Measurements from ENCODE around the gene IRF1.
A peak's percentile ranks its signal among the peaks of the same experiment; 100 is the strongest.

Gene IRF1

GRCh38 chr5:132445640-132445923, 45.0 kb downstream of the IRF1 start:
- no peak overlapping the region for H4K8ac ChIP-seq (ENCODE audit: low read length)
- H2BK12ac ChIP-seq (ENCODE audit: low read length in 2 of 2): peak overlapping the region in 1 of 2 experiments; percentile 15
- no peak overlapping the region for H2BK5ac ChIP-seq (ENCODE audit: low read depth, low read length, poor library complexity, severe bottlenecking)
- no peak overlapping the region for H2BK120ac ChIP-seq (ENCODE audit: low read depth, low read length)
- H2AFZ ChIP-seq (ENCODE audit: low read depth, low read length): no peak overlapping the region
- H2AK5ac ChIP-seq (ENCODE audit: low read length, severe bottlenecking): no peak overlapping the region
- H3K27me3 ChIP-seq (ENCODE audit: control insufficient read depth in 1 of 2, insufficient read depth in 1 of 2, low read length in 2 of 2): no peaks in the 10 kb centered on the region
- H3K4ac ChIP-seq (ENCODE audit: low read depth in 1 of 2, low read length in 2 of 2): no peak overlapping the region
- no peak overlapping the region for H3K4me2 ChIP-seq (ENCODE audit: low read length, poor library complexity, severe bottlenecking)
- peaks cover 6% of the 10 kb centered on the region for H3K4me1 ChIP-seq (ENCODE audit: control insufficient read depth, insufficient read depth, low read depth, low read length)
- no peak overlapping the region for H3K23ac ChIP-seq (ENCODE audit: low read length in 2 of 2)
- DNase-seq: no peak
- no peaks in the 10 kb centered on the region for H3K9me3 ChIP-seq (ENCODE audit: control insufficient read depth, low read length)
- H3K79me1 ChIP-seq (replicated peaks; ENCODE audit: low read length, poor library complexity, severe bottlenecking): peaks cover 22% of the 10 kb centered on the region
- H3K14ac ChIP-seq (ENCODE audit: low read length in 2 of 2): no peak overlapping the region
- no peak overlapping the region for H3K4me3 ChIP-seq (ENCODE audit: insufficient read depth in 1 of 2, low read depth in 1 of 2, low read length in 2 of 2)
- no peak overlapping the region for H4K91ac ChIP-seq (ENCODE audit: low read length)
- peaks cover 8 to 12% of the 10 kb centered on the region in 2 experiments for H3K36me3 ChIP-seq (ENCODE audit: control insufficient read depth in 1 of 2, insufficient read depth in 2 of 2, low read depth in 1 of 2, low read length in 2 of 2)
- H3K27ac ChIP-seq (ENCODE audit: low read length, poor library complexity, severe bottlenecking): no peak overlapping the region
- WGBS: 82% methylated on average over 4 of the region's 4 CpGs
- no peak overlapping the region for H3K9ac ChIP-seq (ENCODE audit: low read length)
- no peak overlapping the region for H2BK15ac ChIP-seq (ENCODE audit: low read depth, poor library complexity, severe bottlenecking)
- no peak overlapping the region for H3K18ac ChIP-seq (ENCODE audit: low read depth in 1 of 2, low read length in 2 of 2)

DNA sequence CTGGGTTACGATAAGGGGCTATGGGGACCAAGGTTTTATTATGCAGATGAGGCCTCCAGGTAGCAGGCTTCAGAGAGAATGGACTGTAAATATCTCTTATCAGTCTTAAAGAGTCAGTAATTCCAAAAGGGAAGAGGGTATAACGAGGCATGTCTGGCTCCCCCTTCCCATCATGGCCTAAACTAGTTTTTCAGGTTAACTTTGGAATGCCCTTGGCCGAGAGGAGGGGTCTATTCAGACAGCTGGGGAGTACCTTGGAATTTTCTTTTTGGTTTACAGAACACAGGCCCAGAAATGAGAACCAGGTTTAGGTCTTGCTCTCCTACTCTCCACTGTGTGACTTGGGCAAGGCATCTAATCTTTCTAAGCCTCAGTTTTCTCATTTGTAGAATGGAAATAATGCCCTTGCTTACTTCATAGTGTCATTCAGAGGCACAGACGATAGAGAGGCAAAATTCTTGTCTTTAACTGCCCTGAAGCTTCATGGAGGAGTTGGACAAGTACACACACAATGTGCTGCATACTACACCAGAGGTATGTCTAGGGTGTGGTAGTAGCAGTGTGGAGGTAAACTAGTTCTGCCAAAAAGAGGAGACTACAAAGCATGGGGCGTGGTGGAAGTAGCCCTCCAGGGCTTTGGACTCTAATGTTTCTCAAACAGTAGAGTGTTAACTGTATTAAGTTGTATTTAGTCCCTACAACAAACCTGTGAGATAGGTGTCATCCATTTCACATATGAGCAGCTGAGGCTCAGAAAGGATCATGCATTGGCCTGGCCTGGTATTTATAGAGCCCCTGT, 45.5 kb downstream of the IRF1 start:
- H4K91ac ChIP-seq (ENCODE audit: low read length): no peak overlapping the region
- no peak overlapping the region for H2BK120ac ChIP-seq (ENCODE audit: low read depth, low read length)
- no peak overlapping the region for H2BK15ac ChIP-seq (ENCODE audit: low read depth, poor library complexity, severe bottlenecking)
- H3K27ac ChIP-seq (ENCODE audit: low read length, poor library complexity, severe bottlenecking): no peak overlapping the region
- H3K4me2 ChIP-seq (ENCODE audit: low read length, poor library complexity, severe bottlenecking): no peak overlapping the region
- no peak overlapping the region for H2AFZ ChIP-seq (ENCODE audit: low read depth, low read length)
- no peak overlapping the region for H2AK5ac ChIP-seq (ENCODE audit: low read length, severe bottlenecking)
- no peak overlapping the region for H3K23ac ChIP-seq (ENCODE audit: low read length in 2 of 2)
- H3K14ac ChIP-seq (ENCODE audit: low read length in 2 of 2): no peak overlapping the region
- no peak overlapping the region for H3K4ac ChIP-seq (ENCODE audit: low read depth in 1 of 2, low read length in 2 of 2)
- H2BK5ac ChIP-seq (ENCODE audit: low read depth, low read length, poor library complexity, severe bottlenecking): no peak overlapping the region
- H2BK12ac ChIP-seq (ENCODE audit: low read length in 2 of 2): peak overlapping the region in 1 of 2 experiments; percentile 15
- peaks cover 22% of the 10 kb centered on the region for H3K79me1 ChIP-seq (replicated peaks; ENCODE audit: low read length, poor library complexity, severe bottlenecking)
- WGBS: 81% methylated on average over 5 of the region's 5 CpGs
- peaks cover 8 to 12% of the 10 kb centered on the region in 2 experiments for H3K36me3 ChIP-seq (ENCODE audit: control insufficient read depth in 1 of 2, insufficient read depth in 2 of 2, low read depth in 1 of 2, low read length in 2 of 2)
- peaks cover 6% of the 10 kb centered on the region for H3K4me1 ChIP-seq (ENCODE audit: control insufficient read depth, insufficient read depth, low read depth, low read length)
- no peak overlapping the region for H4K8ac ChIP-seq (ENCODE audit: low read length)
- no peak overlapping the region for H3K4me3 ChIP-seq (ENCODE audit: insufficient read depth in 1 of 2, low read depth in 1 of 2, low read length in 2 of 2)
- DNase-seq: no peak
- no peaks in the 10 kb centered on the region for H3K27me3 ChIP-seq (ENCODE audit: control insufficient read depth in 1 of 2, insufficient read depth in 1 of 2, low read length in 2 of 2)
- H3K9me3 ChIP-seq (ENCODE audit: control insufficient read depth, low read length): no peaks in the 10 kb centered on the region
- H3K18ac ChIP-seq (ENCODE audit: low read depth in 1 of 2, low read length in 2 of 2): peak overlapping the region in 1 of 2 experiments; percentile 1
- no peak overlapping the region for H3K9ac ChIP-seq (ENCODE audit: low read length)

DNA sequence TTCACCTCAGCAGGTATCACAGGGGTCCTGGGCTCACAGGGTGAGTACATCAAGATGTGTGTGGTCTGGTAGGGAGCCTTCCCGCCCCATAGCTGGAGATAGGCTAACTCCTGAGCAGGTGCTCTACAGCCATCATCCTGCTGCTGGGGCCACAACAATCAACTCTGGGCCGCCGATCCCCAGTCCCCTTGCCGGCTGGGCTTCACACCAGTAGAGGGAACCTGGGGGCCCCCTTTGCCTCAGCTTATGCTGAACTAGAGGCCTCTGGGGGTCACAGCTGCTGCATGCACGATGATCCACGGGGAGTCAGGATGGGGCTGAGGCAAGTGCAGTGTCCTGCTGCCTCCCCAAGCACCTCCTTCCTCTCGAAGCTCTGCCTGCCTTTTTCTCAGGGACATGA, 46.5 kb downstream of the IRF1 start:
- H3K36me3 ChIP-seq (ENCODE audit: control insufficient read depth in 1 of 2, insufficient read depth in 2 of 2, low read depth in 1 of 2, low read length in 2 of 2): peaks cover 4 to 8% of the 10 kb centered on the region in 2 experiments
- H2BK12ac ChIP-seq (ENCODE audit: low read length in 2 of 2): no peak overlapping the region
- no peaks in the 10 kb centered on the region for H3K27me3 ChIP-seq (ENCODE audit: control insufficient read depth in 1 of 2, insufficient read depth in 1 of 2, low read length in 2 of 2)
- no peak overlapping the region for H3K4ac ChIP-seq (ENCODE audit: low read depth in 1 of 2, low read length in 2 of 2)
- H2AFZ ChIP-seq (ENCODE audit: low read depth, low read length): no peak overlapping the region
- no peak overlapping the region for H3K4me3 ChIP-seq (ENCODE audit: insufficient read depth in 1 of 2, low read depth in 1 of 2, low read length in 2 of 2)
- H3K79me1 ChIP-seq (replicated peaks; ENCODE audit: low read length, poor library complexity, severe bottlenecking): peaks cover 19% of the 10 kb centered on the region
- H2AK5ac ChIP-seq (ENCODE audit: low read length, severe bottlenecking): no peak overlapping the region
- peak overlapping the region in 1 of 2 experiments; percentile 1 for H3K18ac ChIP-seq (ENCODE audit: low read depth in 1 of 2, low read length in 2 of 2)
- no peak overlapping the region for H2BK120ac ChIP-seq (ENCODE audit: low read depth, low read length)
- H3K4me1 ChIP-seq (ENCODE audit: control insufficient read depth, insufficient read depth, low read depth, low read length): peaks cover 10% of the 10 kb centered on the region
- H3K4me2 ChIP-seq (ENCODE audit: low read length, poor library complexity, severe bottlenecking): no peak overlapping the region
- H4K91ac ChIP-seq (ENCODE audit: low read length): peak overlapping the region; percentile 14
- no peak overlapping the region for H3K9ac ChIP-seq (ENCODE audit: low read length)
- H2BK5ac ChIP-seq (ENCODE audit: low read depth, low read length, poor library complexity, severe bottlenecking): no peak overlapping the region
- no peak for DNase-seq
- peak overlapping the region; percentile 6 for H2BK15ac ChIP-seq (ENCODE audit: low read depth, poor library complexity, severe bottlenecking)
- H3K27ac ChIP-seq (ENCODE audit: low read length, poor library complexity, severe bottlenecking): no peak overlapping the region
- H3K9me3 ChIP-seq (ENCODE audit: control insufficient read depth, low read length): no peaks in the 10 kb centered on the region
- WGBS: 85% methylated on average over 7 of the region's 7 CpGs
- no peak overlapping the region for H3K23ac ChIP-seq (ENCODE audit: low read length in 2 of 2)
- peak overlapping the region; percentile 7 for H4K8ac ChIP-seq (ENCODE audit: low read length)
- H3K14ac ChIP-seq (ENCODE audit: low read length in 2 of 2): no peak overlapping the region

GRCh38 chr5:132439521-132440089, 51.0 kb downstream of the IRF1 start:
- WGBS: 22% methylated on average over 6 of the region's 7 CpGs
- Histone ChIP-seq H3K4me1 (ENCODE audit: control insufficient read depth, insufficient read depth, low read depth, low read length) (peaks cover 17% of the 10 kb centered on the region), H3K27ac (ENCODE audit: low read length, poor library complexity, severe bottlenecking) (peak overlapping the region; percentile 66)

More at GRCh38 chr5:132439521-132440089, 51.0 kb downstream of the IRF1 start:
- Histone ChIP-seq H2AK5ac (ENCODE audit: low read length, severe bottlenecking) (no peak overlapping the region), H3K23ac (ENCODE audit: low read length in 2 of 2) (peak overlapping the region in 1 of 2 experiments; percentile 23), H3K14ac (ENCODE audit: low read length in 2 of 2) (peak overlapping the region in 1 of 2 experiments; percentile 95), H3K18ac (ENCODE audit: low read depth in 1 of 2, low read length in 2 of 2) (peak overlapping the region; percentile 37 to 97), H3K9me3 (ENCODE audit: control insufficient read depth, low read length) (no peaks in the 10 kb centered on the region), H2BK12ac (ENCODE audit: low read length in 2 of 2) (peak overlapping the region; percentile 76 to 98), H3K9ac (ENCODE audit: low read length) (peak overlapping the region; percentile 81), H2BK120ac (ENCODE audit: low read depth, low read length) (peak overlapping the region; percentile 22), H4K8ac (ENCODE audit: low read length) (peak overlapping the region; percentile 20), H3K27me3 (ENCODE audit: control insufficient read depth in 1 of 2, insufficient read depth in 1 of 2, low read length in 2 of 2) (no peaks in the 10 kb centered on the region), H3K79me1 (replicated peaks; ENCODE audit: low read length, poor library complexity, severe bottlenecking) (peaks cover 24% of the 10 kb centered on the region), H3K4me2 (ENCODE audit: low read length, poor library complexity, severe bottlenecking) (no peak overlapping the region), H2BK15ac (ENCODE audit: low read depth, poor library complexity, severe bottlenecking) (peak overlapping the region; percentile 55), H3K36me3 (ENCODE audit: control insufficient read depth in 1 of 2, insufficient read depth in 2 of 2, low read depth in 1 of 2, low read length in 2 of 2) (peaks cover 5 to 11% of the 10 kb centered on the region in 2 experiments), H2BK5ac (ENCODE audit: low read depth, low read length, poor library complexity, severe bottlenecking) (no peak overlapping the region), H2AFZ (ENCODE audit: low read depth, low read length) (no peak overlapping the region), H4K91ac (ENCODE audit: low read length) (peak overlapping the region; percentile 85), H3K4me3 (ENCODE audit: insufficient read depth in 1 of 2, low read depth in 1 of 2, low read length in 2 of 2) (peak overlapping the region in 1 of 2 experiments; percentile 52), H3K4ac (ENCODE audit: low read depth in 1 of 2, low read length in 2 of 2) (peak overlapping the region in 1 of 2 experiments; percentile 84)
- peak; percentile 98 for DNase-seq
